T-helper 1 cell treated with Interleukin-12 subunit alpha and Interleukin-12 subunit beta and Interleukin-4 antibody, amounts not matched to agents 30 ng/mL and 1 ng/mL, for 36 hours (primary cell): ENCODE results near the gene NUDT22. TPM values are rescaled to one million over a fixed set of nuclear protein-coding genes. Genes with fewer than 3 reads are reported as not detected.

Source experiments
- intact Hi-C: fragments of 100-400 bp; cut with micrococcal nuclease; formaldehyde crosslinking; loops from one replicate; pipeline ENCODE4 v1.15.1; 2024
- total RNA-seq: library from RNA; stranded (reverse); gene quantifications from 2 replicates; pipeline ENCODE4 v1.2.3, GENCODE V29; 2022

NUDT22 gene
- 81.5 and 85.3 TPM in 2 replicates for total RNA-seq

GRCh38 chr11:64225608-64226506, at the start of gene NUDT22, which contains the start of gene TRPT1:
NUDT22 (plus strand) TSS chr11:64226274; CDS start chr11:64226653, 379 bp downstream.
TRPT1 (minus strand) TSS chr11:64226186; CDS start chr11:64225860, 326 bp downstream.
- intact Hi-C loops: loop anchor here (1.0 kb wide), 4 partner anchors 14 to 44 kb away; no protein-coding TSS in a partner anchor

- intact Hi-C loops: no loop called here
Measured at GRCh38 chr11:64176751-64177150, 49.3 kb upstream of the NUDT22 start.

DNA sequence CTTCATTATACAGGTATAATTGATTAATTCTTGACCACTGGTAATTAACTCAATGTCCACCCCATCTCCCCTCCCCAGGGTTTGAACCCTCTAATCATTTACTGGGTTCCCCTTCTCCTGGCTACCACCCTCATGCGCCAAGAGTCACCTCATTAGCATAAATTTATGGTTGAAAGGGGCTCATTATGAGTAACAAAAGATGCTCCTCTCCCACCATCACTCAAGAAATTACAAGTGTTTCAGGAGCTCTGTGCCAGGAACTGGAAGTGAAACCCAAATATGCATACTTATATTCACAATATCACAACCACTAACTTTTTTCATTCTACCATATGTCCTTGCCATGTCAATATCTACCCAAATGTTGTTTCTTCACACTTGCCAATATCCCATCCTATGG, 47.9 kb upstream of the NUDT22 start:
- intact Hi-C loops: no loop called here

GRCh38 chr11:64178951-64179639, 47.0 kb upstream of the NUDT22 start:
- intact Hi-C loops: no loop called here

GRCh38 chr11:64180891-64181290, 45.2 kb upstream of the NUDT22 start:
- intact Hi-C loops: loop anchor here (10.0 kb wide), 1 partner anchor 1586 kb away; the partner anchor contains the start of gene TUT1

DNA sequence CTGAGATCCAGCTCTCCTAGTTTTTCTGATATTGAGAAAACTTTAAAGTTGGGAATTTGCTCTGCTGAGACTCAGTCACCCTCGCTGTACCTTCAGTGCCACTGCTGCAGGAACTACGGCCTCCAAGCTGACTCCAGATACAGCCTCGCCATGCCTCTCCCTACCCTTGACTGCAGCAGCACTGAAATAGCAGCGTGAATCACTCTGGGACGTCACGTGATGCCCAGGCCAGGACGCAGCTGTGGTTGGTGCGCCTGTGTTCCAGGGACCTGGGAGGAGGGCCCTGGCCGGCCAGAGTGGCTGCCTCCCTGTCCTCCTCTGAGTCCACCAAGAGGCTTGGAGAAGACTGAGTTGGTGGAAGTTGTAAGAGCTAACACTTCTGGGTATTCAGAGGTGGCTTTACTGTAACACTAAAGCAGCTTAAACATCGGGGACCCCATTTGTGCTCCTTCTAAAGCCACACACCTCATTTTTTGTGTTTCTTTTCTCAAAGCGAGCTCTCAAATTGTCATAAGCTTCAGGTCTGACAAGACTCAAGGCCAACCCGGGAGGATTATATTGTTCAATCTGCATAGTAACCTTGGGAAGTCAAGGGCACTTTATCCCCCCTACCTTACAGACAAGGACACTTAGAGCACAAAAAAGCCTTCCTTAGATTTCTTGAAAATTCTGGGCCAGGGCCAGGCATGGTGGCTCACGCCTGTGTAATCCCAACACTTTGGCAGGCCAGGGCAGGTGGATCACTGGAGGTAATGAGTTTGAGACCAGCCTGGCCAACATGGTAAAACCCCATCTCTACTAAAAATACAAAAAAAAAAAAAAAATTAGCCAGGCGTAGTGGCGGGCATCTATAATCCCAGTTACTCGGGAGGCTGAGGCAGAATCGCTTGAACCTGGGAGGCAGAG, 44.3 kb upstream of the NUDT22 start:
- intact Hi-C loops: loop anchor here (10.0 kb wide), 1 partner anchor 1587 kb away; the partner anchor contains the start of gene TUT1

- intact Hi-C loops: loop anchor here (10.0 kb wide), 1 partner anchor 1589 kb away; the partner anchor contains the start of gene TUT1
Measured at GRCh38 chr11:64183890-64184289, 42.2 kb upstream of the NUDT22 start.

GRCh38 chr11:64185175-64185692, 40.8 kb upstream of the NUDT22 start:
- intact Hi-C loops: loop anchor here (1.0 to 10.0 kb wide), 13 partner anchors 20 to 1590 kb away; partner anchors contain the start of genes ATL3, BAD, BSCL2 and COX8A

GRCh38 chr11:64185693-64186491, 40.2 kb upstream of the NUDT22 start, which contains the start of gene STIP1:
STIP1 (plus strand) TSS chr11:64186171; CDS start chr11:64186262, 91 bp downstream.
- intact Hi-C loops: loop anchor here (1.0 to 10.0 kb wide), 17 partner anchors 21 to 1591 kb away; partner anchors contain the start of genes ATL3, BAD, BSCL2 and COX8A

DNA sequence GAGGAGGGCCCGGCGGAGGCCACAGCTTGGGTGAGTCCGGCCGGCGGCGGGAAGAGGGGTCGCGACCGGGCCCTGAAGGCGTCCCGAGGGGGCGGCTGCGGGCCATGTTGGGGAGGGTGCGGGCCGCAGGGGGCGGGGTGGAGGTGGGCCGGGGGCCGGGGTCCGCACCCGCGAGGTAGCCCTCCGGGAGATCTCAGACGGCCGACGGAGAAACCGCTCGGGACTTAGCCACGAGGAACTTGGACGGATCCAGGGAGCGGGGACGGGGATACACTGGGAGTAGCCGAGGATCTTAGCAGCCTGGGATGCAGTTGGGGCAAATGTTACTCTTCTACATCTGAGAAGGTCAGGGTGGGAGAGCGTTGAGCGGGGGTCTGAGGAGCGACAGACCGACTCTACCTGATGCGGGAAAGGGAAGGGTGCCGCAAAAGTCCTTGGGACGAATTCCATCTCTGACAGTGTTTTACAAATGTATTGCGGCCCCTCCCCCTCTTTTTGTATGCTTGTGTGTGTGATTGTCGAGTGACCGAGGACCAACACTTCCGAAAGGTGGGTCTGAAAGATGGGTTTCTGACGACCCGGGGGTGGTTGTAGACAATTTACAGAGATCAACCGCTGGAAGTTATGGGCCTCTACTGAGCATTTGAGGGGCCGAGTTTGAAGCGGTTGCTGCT, 39.4 kb upstream of the NUDT22 start:
- intact Hi-C loops: loop anchor here (1.0 to 10.0 kb wide), 6 partner anchors 21 to 1592 kb away; partner anchors contain the start of genes BSCL2, DNAJC4, GNG3 and NAA40

DNA sequence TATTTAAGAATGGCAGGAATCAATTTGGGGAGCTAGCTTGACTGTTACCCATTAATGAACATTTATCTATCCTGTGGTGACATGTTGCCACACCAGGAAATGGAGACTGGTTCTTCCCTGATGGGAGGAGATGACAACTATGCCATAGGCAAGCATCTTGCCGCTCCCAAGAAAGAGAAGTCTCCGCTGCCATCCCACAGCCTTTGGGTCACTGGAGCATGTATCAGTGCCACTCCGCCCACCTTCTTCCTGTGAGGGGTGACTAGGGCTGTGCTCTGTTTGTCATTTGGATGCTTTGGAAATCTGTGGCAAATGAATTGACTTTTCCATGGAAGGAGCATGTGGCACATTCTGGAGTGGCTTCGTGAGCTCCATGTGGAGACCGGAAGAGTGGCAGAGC, 33.6 kb upstream of the NUDT22 start:
- intact Hi-C loops: no loop called here

- intact Hi-C loops: no loop called here
Measured at GRCh38 chr11:64196626-64197025, 29.4 kb upstream of the NUDT22 start.

DNA sequence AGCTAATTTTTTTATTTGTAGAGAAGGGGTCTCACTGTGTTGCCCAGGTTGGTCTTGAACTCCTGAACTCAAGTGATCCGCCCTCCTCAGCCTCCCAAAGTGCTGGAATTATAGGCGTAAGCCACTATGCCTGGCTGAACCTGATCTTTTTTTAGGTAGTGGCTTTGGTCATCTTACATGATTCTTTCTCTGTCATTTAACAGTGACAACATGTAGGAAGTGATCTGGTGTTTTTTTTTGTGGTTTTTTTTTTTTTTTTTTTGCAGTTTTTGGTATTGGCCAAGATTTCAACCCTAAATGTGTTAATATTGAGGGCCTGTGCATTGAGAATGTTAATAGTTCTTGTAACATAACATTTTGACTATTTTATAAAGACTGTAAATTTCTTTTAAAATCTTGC, 27.6 kb upstream of the NUDT22 start:
- intact Hi-C loops: no loop called here

- intact Hi-C loops: no loop called here
Measured at GRCh38 chr11:64201543-64201942, 24.5 kb upstream of the NUDT22 start.

GRCh38 chr11:64202992-64203391, 23.1 kb upstream of the NUDT22 start:
- intact Hi-C loops: no loop called here

DNA sequence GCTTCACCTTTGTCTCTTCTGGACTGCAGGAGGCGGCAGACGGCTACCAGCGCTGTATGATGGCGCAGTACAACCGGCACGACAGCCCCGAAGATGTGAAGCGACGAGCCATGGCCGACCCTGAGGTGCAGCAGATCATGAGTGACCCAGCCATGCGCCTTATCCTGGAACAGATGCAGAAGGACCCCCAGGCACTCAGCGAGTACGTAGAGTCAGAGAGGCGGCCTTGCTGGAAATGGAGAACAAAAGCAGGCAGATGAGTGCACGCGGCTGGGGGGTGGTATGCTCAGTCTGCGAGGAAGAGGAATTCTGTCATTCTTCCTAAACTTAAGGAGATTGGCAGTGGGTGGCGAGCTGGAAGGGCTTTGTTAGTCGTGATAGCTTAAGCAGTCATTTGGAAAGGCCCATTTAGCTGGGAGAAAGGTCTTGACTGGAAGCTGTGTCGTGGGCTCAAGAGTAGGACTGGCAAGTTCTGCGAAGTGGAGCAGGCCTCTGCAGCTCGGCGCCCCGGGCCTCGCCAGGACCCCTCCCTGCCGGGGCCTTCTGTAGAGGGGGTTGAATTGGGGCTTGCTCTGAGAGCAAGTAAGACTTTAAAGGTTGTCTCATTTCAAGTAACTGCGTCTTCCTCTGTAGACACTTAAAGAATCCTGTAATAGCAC, 22.5 kb upstream of the NUDT22 start:
- intact Hi-C loops: loop anchor here (1.0 kb wide), 3 partner anchors 48 to 101 kb away; partner anchors contain the start of genes BAD and PLCB3

GRCh38 chr11:64204080-64204440, 22.0 kb upstream of the NUDT22 start:
- intact Hi-C loops: loop anchor here (1.0 kb wide), 3 partner anchors 47 to 100 kb away; partner anchors contain the start of genes BAD and PLCB3

GRCh38 chr11:64204464-64204989, 21.5 kb upstream of the NUDT22 start:
- intact Hi-C loops: loop anchor here (1.0 kb wide), 3 partner anchors 47 to 100 kb away; partner anchors contain the start of genes BAD and PLCB3
